Measurements from ENCODE around the gene PTPN22. TPM values are rescaled to one million over a fixed set of nuclear protein-coding genes. Genes with fewer than 3 reads are reported as not detected.
"Not testable (repeated sequence)": the region's sequence is repeated elsewhere in the genome, so short reads cannot be mapped to it uniquely, and the experiment has no call there.

PTPN22 gene
- total RNA-seq, 1 donor from 2014 or later = under 0.01 TPM

DNA sequence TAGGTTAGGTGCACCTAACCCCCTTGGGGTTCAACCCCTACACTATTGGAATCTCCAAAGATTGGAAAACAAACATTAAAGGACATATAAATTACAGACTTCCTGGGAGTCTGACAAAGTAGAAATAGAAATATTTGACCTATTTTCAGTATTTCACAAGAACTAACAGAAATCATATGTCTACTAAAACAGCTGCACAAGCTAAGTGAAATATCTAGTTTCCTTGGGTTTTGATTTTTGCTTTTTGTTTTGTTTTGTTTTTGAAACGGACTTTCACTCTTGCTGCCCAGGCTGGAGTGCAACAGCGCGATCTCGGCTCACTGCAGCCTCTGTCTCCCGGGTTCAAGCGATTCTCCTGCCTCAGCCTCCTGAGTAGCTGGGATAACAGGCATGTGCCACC, 18.8 kb downstream of the PTPN22 start:
- DNase-seq (ENCODE audit: low read depth in 2 of 2) = not testable (repeated sequence)

DNA sequence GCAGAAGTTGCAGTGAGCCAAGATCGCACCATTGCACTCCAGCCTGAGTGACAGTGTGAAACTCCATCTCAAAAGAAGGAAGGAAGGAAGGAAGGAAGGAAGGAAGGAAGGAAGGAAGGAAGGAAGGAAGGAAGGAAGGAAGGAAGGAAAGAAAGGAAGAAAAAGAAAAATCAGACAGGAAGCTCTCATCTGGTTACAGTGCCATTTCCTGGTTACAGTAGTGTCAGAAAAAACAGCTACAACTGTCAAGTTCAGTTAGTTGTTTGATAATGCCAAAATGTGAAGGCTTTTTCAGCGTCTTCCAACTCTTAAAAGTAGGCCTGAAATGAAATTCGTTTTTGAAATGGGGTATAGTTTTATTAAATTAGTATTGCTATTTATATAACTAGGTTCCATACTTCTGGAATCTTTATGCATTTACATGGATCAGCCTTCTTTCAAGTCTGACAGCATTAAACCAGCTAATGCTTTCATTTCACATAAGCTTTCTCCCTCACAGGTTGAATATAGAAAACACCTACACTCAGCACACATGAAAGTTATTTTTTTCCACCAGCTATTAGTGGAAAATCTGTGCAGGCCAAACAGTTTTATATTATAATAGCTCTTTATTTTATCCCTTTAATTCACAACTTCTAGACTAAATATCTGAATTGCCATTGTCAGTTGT, 21.2 kb downstream of the PTPN22 start:
- DNase-seq (ENCODE audit: low read depth in 2 of 2) = no peak

DNA sequence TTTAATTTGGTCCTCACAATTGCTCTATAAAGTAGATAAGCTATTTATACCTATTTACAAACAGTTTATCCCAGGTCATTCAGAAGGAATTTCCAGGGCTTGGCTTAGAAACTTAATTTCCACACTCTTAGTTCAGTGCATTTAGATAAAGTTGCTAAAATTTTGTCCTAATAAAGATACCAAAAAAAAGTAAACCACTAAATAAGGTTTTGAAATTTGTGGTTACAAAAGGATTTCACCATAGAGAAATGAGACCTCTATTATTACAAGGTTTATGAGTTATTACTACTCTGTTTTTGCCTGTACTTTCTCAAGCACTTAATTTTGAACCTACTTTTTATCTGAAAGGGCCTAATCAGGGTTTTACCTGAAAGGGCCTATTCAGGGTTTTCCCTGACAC, 22.4 kb downstream of the PTPN22 start:
- DNase-seq (ENCODE audit: low read depth in 2 of 2) = no peak

DNA sequence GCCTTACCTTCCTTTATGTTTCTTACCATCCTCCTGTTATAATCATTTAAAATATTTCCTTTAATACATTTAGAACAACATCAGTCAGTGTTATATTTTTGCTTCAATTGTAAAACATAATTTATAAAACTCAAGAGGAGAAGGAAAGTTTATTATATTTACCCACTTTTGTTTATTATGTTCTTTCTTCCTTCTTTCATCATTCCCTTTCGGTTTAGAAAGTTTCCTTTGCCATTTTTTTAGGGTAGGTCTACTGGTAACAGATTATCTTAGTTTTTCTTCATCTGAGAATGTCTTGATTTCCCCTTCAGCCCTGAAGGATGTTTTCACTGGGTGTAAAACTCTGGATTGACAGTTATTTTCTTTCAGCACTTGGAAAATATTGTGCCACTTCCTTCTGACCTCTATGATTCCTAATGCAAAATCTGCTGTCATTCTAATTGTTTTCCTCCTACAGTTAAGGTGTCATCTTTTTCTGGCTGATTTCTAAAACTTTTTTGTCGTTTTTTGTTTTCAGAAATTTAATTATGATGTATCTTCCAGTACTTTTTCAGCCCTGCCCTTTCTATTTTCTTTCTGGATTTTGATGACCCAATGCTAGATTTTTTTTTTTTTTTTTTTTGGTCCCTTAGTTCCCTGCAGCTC, 25.0 kb downstream of the PTPN22 start:
- no peak for DNase-seq (ENCODE audit: low read depth in 2 of 2)

DNA sequence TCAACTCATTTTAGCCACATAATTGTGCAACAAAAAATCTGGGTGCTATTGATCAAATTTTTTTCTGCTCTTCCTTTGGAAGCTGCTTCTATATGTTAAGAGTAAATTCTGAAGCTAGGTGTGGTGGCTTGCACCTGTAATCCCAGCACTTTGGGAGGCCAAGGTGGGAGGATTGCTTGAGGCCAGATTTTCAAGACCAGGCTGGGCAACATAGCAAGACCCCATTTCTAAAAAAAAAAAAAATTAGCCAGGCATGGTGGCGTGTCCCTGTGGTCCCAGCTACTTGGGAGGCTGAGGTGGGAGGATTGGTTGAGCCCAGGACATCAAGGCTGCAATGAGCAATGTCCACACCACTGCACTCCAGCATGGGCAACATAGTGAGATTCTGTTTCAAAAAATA, 35.0 kb downstream of the PTPN22 start:
- no peak for DNase-seq (ENCODE audit: low read depth in 2 of 2)

DNA sequence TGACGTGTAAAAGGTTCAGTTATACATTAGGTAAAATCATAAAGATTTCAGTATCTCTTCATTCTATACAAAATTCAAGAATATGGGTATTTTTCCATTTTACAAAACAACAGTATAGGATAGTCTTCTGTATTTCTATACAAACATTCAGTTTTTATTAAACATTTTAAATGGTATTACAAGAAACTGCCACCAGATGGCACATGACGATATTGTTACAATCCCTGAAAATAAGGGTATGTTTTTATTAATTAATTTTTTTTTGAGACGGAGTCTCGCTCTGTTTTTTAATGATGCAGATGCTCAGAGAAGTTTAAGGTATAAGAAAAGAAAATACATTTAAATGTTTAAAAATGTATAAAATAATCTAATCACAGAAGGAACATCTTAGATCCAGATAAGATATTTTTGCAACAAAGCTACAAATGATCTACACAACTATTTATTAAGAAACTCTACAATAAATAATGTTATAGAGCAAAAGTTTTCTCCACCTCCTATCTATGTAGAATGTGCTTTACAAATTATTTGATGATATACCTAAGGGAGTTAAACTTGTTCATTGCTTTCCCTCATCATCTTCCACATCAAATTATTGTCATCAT, 35.7 kb downstream of the PTPN22 start:
- DNase-seq (ENCODE audit: low read depth in 2 of 2) = peak; percentile 66 to 73

DNA sequence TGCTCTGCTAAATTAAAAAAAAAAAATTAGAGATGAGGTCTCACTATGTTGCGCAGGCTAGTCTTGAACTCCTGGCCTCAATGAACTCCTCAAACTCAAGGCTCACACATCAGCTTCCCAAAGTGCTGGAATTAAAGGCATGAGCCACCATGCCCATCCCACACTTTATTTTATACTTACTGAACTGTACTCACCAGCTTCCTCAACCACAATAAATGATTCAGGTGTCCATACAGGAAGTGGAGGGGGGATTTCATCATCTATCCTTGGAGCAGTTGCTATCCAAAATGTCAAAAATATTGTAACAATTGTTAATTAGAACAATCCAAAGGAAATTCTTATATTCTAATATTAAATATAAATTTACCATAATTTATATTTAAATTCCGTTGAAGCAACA, 36.8 kb downstream of the PTPN22 start:
- no peak for DNase-seq (ENCODE audit: low read depth in 2 of 2)

DNA sequence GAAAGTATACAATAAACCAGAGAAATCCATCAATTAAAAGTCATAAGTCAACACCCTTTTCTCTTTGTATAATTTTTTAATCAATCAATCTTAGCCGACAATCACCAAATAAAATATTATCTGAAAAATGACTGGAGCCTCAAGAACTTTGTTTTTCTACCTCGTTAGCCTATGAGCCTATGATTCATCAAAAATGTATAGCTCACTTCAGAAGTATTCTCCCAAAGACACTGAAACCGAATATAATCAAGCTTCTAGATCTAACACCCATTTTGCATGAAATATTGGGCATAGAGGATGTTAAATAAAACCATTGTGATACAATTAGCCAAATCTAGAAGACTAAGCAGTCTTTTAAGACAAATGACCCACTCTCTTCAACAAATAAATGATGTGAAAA, 41.5 kb downstream of the PTPN22 start:
- no peak for DNase-seq (ENCODE audit: low read depth in 2 of 2)

DNA sequence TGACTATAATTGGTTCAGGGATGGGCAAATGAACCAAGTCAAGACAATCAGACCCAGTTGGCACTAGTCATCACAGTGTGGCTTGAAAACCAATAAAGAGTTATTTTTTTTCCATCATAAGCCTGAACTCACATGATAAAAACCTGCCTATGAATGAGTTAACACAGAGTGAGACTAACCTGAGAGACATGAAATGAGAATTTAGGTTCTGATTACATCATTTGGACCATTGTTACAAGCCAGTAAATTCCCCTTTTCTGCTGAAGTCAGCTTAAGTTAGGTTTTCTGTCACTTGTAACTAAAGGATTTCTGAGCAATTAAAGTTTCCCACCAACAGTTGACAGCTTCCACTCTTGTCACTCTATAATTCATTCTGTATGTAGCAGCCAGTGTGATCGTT, 49.6 kb downstream of the PTPN22 start:
- DNase-seq (ENCODE audit: low read depth in 2 of 2) = no peak

DNA sequence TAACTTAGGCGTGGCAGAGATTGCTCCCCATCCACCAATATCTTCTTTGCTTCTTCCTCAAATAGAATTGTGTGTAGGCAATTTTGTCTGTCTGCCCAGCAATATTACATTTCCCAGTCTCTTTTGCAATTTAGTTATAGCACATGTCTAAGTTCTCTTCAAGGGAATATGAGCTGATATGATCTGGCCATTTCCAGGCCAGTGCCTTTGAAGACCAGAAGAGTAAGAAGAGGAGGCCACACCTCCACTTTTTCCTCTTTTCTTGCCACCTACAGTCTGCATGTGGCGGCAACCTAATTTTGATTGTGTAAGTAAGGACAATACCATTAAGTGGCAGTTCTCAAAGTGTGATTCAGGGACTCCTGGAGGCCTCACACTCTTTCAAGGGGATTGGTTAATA, 52.9 kb downstream of the PTPN22 start:
- DNase-seq (ENCODE audit: low read depth in 2 of 2) = no peak

DNA sequence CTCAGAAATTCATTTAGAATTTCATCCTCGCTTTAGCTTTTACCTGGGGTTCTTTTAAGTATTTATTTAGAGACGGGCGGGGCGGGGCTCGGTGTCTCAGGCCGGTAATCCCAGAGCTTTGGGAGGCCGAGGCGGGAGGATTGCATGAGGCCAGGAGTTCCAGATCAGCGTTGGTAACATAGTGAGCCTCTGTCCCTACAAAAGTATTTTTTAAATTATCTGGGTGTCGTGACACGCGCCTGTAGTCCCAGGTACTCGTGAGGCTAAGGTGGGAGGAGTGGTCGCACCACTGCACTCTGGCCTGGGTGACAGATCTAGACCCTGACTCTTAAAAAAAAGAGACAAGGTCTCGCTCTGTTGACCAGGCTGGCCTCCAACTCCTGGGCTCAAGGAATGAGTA, 58.3 kb downstream of the PTPN22 start:
- DNase-seq (ENCODE audit: low read depth in 2 of 2) = no peak

DNA sequence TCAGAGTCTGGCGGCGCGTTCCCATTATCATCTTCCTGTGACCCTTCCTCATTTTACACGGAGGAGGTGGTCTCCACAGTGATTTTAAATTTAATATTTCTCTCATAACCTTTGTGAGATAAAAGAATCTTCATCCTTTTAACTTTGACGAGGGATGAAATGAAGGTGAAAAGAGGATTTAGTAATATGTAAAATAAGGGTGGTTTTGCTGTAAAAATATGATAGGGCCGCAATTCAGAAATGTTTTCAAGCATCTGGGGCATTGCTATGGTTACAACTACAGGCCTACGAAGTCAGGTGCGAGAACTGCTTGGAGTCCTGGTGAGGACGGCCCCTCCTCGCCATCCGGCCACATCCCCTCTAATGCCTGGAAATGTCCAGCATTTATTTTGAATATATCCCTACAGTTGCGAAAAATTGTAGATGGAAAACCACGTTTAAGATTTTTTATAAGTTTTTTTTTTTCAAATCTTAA, 58.8 kb downstream of the PTPN22 start:
- peak; percentile 12 to 46 for DNase-seq (ENCODE audit: low read depth in 2 of 2)

DNA sequence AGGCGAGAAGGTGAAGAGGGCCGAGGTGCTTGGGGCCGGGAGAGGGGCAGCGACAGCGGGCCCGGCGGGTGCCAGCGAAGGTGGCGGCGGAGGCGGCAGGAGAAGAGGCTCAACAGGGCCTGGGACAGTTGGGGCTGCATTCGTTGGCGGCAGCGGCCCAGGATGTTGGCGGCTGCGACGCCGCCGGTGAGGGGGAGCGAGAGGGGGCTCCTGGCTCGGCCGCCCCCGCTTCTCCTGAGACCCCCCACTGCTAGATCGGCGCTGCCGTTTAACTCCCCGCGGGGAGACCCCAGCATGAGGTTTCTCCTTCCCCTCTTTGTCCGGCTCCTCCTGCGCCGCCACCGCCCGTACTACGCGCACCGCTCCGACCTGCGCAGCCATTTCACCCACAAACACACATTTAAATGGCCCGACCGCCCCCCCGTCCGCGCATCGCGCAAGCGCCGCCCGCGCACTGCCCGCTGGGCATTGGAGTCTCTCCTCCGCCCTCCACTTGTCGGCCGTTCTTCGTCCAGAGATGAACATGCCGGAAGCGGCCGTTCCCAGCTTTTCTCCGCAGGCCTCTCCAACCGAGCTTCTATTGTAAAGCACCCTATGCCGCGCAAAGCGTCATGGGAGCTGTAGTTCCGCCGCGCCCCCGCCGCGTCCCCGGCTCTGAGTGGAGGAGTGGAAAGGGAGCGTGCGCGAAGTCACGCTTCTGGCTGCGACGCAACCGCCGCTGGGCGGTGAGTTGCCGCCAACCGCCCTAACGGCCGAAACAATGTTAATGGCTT, 59.4 kb downstream of the PTPN22 start, which contains the start of gene RSBN1:
Gene RSBN1 (minus strand): TSS at position 589 of the 773 bp plus-strand sequence. CDS start 64 bp downstream, at position 525.
- peak; percentile 100 for DNase-seq (ENCODE audit: low read depth in 2 of 2)

DNA sequence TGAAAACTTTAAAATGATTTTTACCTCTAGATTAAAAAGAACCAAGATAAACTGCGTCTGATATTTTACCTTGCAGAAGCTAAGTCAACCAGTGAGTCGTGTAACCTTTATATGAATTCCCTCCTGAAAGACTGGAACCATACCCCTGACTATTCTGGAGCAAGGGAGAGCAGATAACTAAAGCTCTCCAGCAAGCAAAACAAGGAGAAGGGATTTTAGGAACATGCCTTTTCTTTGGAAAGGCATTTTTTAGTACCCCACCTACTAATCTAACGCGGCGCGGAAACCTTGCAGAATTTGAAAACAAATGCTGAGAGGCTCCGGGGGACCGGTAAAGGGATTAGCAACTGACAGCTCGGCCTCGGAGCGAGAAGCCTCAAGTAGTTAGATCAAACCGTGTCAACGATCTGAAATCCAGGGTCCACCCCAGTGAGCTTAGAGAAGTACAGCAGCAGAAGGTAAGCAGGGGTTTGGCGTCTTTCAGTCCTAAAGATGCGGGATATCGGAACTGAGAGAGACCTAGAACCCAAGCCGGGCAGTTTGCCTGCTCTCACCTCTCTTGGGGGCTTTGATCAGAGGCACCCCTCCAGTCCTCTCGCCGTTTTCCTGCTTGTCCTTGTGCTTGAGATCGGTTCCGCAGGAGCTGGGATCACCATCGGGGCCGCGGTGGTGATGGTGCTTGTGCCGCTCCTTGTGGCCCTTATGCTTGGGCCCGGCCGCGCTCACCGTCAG, 60.2 kb downstream of the PTPN22 start:
- DNase-seq (ENCODE audit: low read depth in 2 of 2) = peak; percentile 31 to 33

DNA sequence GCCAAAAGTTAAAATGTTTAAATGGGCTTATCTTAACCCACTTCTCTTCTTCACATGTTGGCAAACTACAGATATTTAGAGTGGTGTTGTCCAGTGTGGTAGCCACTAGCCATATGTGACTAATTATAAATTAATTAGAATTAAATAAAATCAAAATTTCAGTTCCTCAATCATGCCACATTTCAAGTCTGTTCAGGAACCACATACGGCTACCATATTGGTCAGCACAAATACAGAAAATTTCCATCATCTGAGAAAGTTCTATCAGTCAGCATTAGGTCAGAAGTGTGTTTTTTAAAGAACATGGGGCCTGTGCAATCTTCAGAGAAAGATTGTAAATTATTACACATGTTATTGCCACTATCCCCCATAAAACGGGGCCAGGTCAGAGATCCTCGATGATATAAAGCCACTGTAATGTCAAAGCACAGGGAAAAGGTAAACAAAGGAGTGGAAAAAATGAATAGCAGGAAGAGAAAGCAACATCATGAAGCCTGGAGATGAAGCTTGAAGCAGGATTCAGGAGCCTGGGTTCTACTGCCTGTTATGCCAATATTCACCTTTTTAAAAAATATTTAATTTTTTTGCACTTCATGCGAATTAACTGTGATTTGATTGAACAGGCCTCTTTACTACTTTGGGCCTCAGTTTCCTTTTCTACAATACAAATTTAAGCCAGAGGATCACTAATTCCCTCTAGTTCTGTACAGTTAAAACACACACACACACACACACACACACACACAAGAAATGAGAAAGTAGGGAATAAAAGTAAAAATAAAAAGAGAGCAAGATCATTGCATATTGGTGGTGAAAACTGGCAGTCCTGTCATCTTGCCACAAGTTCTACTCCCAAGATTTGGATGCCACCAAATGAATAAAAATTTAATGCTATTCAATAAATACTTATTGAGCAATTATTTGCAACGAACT, 61.6 kb downstream of the PTPN22 start:
- DNase-seq (ENCODE audit: low read depth in 2 of 2) = peak; percentile 49 to 62

DNA sequence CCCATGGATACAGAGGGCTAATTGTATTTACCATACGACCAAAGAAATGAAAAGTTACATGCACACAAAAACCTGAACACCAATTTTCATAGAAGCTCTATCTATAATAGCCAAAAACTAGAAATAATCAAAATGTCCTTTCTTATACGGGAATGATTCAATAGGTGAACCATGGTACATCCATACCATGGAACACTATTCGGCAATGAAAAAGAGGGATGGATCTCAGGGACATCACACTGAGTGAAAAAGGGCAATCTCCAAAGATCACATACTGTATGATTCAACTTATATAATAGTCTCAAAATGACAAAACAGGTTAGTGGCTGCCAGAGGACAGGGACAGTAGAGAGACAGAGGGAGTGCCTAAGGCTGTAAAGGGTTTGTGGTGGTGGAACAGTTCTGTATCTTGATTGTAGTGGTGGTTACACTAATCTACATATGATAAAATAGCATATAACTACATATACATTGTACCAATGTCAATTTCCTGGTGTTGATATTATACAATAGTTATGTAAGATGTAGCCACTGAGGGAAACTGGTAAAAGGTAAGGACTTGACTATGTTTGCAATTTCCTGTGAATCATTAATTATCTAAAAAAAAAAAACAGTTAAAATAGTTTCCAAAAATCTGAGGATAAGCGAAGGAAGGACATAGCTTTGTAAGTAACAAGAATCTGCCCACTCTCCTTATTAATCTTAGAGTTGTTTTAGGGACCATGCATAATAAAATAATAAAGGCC, 62.9 kb downstream of the PTPN22 start:
- no peak for DNase-seq (ENCODE audit: low read depth in 2 of 2)

DNA sequence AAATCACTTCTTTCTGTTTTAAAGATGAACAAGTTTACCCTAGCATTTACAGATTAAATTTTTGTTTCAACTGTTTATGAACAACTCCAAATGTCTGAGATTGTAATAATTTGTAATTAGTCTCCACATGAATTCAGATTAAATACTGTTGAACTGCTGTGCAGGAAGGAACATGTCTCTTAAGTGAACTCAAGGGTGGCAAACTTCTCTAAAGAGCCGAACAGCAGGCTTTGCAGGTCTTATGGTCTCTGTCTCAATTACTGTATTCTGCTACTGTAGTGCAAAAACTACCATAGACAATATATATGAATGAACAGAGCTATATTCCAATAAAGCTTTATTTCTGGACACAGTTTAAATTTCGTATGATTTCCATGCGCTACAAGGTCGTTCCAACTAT, 65.9 kb downstream of the PTPN22 start:
- DNase-seq (ENCODE audit: low read depth in 2 of 2) = no peak

DNA sequence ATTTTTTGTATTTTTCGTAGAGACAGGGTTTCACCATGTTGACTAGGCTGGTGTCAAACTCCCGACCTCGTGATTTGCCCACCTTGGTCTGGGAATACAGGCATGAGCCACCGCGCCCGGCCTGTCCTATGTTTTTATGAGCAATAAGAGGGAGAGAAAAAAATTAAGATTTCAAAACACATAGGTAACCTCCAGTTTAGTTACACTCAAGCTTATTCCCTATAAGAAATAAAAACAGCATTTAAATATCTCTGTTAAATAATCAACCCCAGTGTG, 66.3 kb downstream of the PTPN22 start:
- no peak for DNase-seq (ENCODE audit: low read depth in 2 of 2)

DNA sequence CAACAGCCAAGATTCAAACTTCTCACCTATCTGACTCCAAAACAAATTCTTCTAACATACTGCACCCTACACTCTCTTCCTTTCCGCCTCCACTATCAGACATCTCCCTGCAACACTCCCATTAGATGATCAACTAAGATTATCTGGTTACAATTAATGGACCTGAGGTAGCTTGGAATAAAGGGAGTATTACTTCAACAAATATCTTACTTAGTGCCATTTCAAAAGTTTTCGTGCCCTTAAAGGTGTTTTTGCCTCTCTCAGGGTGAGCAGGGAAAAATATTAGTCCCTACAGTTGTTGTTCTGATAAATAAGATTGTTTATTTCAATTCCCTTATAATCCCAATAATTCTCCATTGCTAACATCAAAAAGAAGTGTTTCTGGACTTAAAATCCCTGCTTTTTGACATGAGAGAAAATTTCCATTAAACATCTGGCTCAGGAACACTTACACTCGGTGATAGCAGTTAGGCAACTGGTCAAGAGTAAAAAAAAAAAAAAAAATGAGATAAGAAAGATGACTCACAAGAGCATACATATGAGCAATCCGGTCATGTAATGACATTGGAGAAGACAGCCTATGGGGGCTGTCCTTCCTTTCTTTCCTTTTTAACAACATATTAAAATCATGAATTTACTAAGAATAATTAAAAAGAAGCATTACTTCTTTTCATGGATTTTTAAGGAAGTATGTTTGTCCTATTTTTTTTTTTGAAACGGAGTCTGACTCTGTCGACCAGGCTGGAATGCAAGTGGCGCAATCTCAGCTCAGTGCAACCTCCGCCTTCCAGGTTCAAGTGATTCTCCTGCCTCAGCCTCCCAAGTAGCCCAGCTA, 66.9 kb downstream of the PTPN22 start:
- DNase-seq (ENCODE audit: low read depth in 2 of 2) = peak in 1 of 2 donors; percentile 60
